Measurements from ENCODE around the gene SPIRE1.
"Not testable (repeated sequence)": the region's sequence is repeated elsewhere in the genome, so short reads cannot be mapped to it uniquely, and the experiment has no call there.

SPIRE1 gene

GRCh38 chr18:12481915-12482314 lies 176.0 kb downstream of the SPIRE1 start:
- DNase-seq: not testable (repeated sequence)

- no peak for DNase-seq
Observed at GRCh38 chr18:12479982-12480381, 177.9 kb downstream of the SPIRE1 start.

GRCh38 chr18:12479536-12479935 lies 178.4 kb downstream of the SPIRE1 start:
- no peak for DNase-seq

DNA sequence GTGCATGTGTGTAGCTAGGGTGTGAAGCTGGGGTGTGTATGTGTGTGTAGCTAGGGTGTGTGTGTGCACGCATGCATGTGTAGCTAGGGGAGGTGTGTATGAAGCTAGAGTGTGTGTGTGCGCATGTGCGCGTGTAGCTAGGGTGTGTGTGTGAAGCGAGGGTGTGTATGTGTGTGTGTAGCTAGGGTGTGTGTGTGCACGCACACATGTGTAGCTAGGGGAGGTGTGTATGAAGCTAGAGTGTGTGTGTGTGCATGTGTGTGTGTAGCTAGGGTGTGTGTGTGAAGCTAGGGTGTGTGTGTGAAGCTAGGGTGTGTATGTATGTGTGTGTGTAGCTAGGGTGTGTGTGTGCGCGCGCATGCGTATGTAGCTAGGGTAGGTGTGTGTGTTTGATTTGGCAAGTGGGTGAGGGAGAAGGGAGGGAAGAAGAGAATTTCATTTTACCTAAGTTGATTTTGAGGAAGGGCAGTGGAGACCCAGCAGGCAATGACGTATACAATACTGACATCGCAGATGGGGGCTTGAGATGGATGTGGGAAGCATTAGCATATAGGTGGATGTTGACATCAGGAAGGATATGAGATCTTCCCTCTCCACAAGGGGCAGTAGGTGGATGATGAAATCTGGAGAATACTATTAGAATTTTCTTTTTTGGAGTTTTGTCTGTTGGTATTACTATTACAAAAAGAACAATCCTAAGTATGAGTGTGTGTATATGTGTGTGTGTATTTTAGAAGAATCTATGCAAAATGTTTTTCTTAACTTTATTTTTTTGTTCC lies 179.4 kb downstream of the SPIRE1 start:
- no peak for DNase-seq

- no peak for DNase-seq
Observed at GRCh38 chr18:12477606-12478005, 180.3 kb downstream of the SPIRE1 start.

DNA sequence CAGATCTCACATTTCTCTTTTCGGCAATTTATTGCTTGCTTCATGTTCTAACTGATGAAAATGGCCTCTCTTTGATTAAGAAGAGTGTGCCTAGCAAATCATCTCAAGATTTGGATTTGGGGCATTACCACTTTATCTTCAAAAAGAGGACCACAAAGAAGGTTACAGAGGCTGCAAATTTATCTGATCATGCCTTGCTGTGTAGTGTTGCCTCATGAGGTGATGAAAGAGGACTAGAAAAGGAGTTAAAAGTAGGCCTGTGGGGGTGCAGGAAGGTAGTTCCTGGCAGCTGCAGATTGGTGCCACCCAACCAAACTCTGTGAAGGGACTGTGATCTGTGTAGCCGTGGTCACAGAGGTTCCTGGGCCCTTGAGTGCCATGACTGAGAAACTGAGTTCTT lies 181.0 kb downstream of the SPIRE1 start:
- DNase-seq: no peak

DNA sequence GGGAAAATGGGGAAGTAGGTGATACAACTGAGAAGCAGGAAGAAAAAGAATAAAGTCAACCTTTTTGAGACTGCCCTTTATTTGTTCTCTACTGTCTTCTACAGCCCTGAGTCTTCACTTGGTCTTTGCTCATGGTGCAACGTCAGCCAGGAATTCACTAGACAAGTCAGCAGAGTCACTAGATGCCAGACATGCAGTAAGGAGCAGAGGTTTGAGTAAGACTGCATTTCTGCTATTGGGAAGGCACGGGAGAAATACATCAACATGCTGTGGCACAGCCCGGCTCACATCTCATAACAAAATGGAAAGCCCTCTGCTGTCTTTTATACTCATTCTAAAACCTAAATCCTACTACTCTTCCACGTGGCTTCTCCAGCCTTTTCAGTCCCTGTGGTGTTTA lies 183.0 kb downstream of the SPIRE1 start:
- no peak for DNase-seq

GRCh38 chr18:12474146-12474545 lies 183.8 kb downstream of the SPIRE1 start:
- DNase-seq: no peak

DNA sequence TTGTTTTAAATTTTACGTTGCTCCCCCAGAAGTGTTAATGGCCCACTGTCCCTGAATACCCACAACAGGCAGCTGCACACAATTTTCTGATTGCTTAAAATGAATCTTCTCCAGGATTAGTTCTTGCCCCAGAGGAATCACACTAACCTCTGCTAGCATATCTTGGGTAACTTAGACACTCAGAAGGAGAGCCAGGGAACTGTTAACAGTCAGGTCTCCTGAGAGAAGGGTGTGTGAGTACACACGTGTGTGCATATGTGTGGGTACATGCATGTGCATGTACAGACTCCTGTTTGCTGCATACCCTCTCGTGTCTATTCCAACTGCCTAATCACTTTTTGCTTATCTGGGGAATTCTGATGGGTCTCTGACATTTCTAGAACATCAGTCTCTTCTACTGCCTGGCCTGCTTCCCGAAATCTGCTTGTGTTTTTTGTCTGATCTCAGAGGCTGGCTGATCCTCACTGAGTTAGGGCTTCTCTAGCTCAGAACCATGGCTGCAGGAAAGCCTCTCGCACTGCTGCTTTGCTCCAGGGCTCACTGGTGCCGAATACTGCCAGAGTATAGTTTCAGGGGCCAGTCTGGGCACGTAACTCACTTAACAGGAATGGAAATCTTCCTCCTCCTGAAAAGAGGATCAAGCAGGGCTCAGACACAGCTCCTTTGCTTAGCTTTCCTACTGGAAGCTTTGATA lies 187.4 kb downstream of the SPIRE1 start:
- DNase-seq: no peak

- no peak for DNase-seq
Observed at GRCh38 chr18:12468445-12468844, 189.5 kb downstream of the SPIRE1 start.

DNA sequence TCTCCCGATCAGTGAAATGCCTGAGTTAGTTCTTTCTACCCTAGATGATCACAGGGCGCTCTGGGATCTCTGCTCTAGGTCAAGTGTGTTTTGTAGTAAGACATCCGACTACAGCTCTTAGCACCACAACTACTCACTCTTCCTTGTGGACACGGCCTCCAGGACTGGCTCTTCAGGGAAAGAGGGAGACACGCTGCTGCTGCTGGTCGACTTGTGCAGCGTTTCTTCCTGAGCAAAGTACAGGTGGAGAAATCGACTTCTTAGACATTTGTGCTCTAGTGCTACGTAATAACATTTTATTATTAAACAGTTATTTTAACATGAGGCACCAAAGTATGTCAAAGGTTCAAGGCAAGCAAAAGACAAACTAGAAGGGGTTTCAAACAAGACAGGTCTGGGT lies 193.2 kb downstream of the SPIRE1 start:
- DNase-seq: no peak

- no peak for DNase-seq
Observed at GRCh38 chr18:12463191-12463590, 194.7 kb downstream of the SPIRE1 start.

DNA sequence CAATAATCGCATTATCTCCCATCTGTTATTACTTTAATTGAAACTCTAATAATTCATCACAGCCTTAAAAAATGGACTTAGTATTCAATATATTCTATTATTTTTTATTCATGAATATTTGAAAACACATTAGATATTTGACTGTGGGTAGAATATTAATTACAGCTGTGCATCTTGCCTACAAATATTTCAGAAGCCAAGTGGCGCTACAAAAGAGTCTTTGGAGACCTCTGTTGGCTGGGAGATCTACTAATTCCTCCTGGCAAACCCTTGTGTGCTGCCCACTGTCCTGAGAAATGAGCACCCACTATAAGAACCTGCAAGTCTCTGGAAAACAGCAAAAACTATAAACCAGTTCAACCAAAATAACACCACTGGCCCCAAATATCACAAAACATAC lies 195.7 kb downstream of the SPIRE1 start:
- DNase-seq: no peak

- DNase-seq: no peak
Observed at GRCh38 chr18:12461326-12461725, 196.6 kb downstream of the SPIRE1 start.

GRCh38 chr18:12460874-12461273 lies 197.0 kb downstream of the SPIRE1 start:
- DNase-seq: no peak

DNA sequence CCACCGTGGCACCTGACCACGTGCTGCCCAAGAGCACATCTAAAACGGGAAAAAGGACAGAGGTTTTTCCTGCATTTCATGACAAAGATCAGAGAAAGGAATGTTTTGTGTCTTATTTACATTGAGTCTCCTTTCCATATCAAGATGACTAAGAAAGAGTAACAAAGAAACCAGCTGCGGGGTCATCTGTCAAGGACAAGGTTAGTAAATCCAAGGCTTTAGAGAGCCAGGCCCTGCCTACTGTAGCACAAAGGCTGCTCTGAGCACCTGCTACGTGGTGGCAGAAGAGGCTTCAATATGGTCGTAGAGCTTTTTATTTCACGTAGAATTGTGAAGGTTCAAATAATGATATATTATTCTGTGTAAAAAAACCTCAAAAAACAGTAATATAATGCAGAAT lies 199.1 kb downstream of the SPIRE1 start:
- no peak for DNase-seq

GRCh38 chr18:12456441-12456840 lies 201.5 kb downstream of the SPIRE1 start:
- DNase-seq: no peak

DNA sequence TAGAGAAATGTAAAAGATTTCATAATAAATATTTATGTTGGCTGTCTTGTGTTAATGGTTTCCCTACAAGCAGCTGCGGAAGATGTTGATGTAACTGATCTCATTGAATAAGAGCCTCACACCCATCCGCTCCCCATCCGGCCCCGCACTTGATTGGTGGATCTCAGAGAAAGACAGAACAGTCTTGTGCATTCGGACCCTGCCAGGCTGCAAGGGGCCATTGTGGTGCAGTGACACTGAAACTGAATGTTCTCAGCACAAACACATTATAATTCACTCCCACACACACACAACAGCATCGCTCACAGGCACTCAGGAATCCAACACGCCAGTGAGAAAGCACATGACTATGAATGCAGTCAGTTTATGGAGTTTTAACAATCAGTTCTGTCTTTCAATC lies 202.4 kb downstream of the SPIRE1 start:
- no peak for DNase-seq

DNA sequence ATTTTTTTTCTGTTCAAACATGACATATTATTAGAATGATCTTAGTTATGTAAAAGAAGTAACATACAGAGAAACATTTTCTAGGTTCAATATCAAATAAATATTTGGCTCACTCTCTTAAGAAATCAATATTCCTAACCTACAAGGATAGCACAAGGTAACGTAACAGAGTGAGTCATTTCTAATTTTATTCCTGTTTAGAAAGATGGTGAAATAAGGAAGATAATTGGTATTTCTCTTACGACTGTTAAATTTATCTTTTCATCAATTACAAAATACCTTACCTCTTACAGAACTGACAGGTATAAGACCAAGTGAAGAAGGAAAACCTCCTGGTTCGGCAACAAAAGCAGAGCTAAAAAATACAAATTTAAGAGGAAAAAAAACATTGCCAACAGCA lies 205.1 kb downstream of the SPIRE1 start:
- no peak for DNase-seq

DNA sequence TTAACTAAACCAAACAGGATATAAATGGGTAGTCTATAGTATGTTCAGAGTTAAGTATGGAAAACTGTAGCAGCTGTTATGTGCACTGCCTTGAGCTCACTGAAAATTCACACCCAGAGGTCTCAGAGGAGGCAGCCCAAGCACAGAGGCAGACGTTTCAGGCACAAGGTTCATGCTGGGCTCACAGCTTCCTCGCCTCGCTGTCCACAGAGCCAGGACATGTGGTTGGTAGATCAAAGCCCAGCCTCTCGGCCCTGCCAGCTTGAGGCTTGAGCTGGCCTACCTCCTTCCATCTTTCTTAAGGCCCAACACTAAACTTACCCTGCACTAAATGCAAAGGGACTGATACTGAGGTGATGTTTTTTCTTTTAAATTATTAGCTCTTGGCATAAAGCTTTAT lies 206.5 kb downstream of the SPIRE1 start:
- no peak for DNase-seq

GRCh38 chr18:12449051-12449785 lies 208.7 kb downstream of the SPIRE1 start:
- DNase-seq: no peak

DNA sequence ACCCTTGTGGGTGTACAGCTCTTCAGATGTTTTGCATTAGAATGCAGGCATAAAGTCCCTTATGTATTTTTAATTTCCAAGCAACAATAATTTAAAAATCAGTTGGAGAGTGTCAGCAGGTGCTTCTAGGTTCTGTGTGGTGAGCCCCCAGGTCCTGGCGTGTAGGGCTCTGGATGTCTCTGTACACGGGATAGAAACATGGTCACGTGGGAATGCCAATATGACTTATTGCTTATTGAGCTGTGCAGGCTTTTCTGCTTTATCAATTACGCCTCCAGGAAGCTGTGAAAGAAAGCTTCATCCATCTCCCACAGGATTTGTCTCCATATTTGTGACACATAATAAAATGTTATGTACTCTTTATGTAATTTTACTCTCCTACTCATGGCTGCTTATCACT lies 212.4 kb downstream of the SPIRE1 start:
- DNase-seq: no peak

DNA sequence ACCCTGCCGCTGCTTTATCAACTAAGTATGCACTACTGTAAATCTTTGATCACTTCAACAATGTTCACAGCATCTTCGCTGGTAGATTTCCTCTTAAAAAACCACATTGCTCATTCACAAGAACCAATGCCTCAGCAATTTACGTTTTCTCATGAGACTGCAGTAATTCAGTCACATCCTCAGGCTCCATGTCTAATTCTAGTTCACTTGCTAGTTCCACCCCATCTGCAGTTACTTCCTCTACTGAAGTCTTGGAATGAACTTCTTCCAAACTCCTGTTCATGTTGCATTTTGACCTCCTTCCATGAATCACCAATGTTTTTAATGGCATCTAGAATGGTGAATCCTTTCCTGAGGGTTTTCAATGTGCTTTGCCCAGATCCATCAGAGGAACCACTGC lies 214.4 kb downstream of the SPIRE1 start:
- no peak for DNase-seq

DNA sequence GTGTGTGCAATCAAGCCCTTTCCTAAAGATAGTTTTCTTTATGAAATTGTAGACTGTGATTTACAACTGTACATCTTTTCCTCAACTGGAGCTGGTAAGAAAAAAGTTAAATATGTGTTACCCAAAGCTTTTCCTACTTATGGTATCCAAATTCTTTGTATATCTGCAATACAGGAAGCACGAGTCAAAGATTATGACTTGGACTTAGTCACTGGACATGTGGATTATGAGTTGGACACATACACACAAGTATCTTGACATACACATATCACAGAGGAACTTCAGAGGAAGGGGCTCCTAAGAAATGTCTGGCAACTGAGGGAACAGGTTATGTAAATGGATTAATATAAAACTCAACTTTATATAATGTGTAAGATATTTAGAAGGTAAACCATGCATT lies 215.0 kb downstream of the SPIRE1 start:
- no peak for DNase-seq

Data from SIG-M5 (cell line).